GM12892 (cell line): ENCODE results near the gene IQCK.

Experiments used
- POLR2A ChIP-seq: IDR thresholded peaks from 2 replicates; pipeline ENCODE4 v1.6.1; 2011; ENCODE audit warnings: low read depth, low read length, control low read depth
- POLR2AphosphoS5 ChIP-seq: IDR thresholded peaks from 2 replicates; pipeline ENCODE4 v1.6.1; 2011; ENCODE audit warnings: low read depth, low read length, control low read depth
- TAF1 ChIP-seq: IDR thresholded peaks from 2 replicates; pipeline ENCODE4 v1.6.1; 2011; ENCODE audit warnings: low read depth, mild to moderate bottlenecking, control low read depth, low read length, borderline replicate concordance

- TF ChIP-seq POLR2AphosphoS5 (no peak), POLR2A (no peak), TAF1 (no peak)
Observed at GRCh38 chr16:19781226-19781625, 63.2 kb downstream of the IQCK start.
